Measurements from ENCODE around the gene HIPK1.
A peak's percentile ranks its signal among the peaks of the same experiment; 100 is the strongest.

The HIPK1 gene

DNA sequence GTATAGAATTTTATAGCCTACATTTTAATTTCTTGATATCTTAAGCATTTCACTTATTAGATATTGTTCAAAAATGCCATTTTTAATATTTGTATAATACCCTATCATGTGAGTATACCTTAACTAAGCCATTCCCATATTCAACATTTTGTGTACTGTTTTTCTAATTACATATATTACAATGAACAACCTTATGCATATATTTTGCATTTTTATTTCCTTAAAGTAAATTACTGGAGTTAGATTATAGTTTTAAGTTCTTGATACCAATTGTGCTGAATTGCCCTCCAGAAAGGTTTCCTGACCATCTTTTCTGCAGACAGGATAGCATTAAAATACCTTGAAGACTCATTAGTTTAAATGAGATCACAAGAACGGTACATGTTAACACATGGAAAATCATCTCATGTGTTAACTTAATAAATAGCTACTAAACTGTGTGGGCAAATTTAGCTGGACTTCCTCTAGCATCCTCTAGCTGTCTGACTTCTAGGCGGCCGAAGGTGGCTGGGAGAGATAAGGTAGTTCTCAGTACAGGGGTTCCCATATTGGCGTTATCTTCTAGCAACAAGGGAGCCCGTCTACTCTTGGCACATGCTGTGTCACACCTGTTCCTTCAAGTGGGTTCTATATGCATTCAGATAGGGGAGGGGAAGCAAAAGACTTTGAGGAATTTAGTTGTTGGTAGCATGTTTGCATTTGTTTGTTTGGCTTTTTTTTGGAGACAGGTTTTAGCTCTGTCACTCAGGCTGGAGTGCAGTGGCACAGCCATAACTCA is 15.0 kb upstream of the HIPK1 start:
- DNase-seq (ENCODE audit: low spot score), result peak; percentile 97

- no peak for DNase-seq (ENCODE audit: low spot score)
Observed at GRCh38 chr1:113916974-113917373, 12.2 kb upstream of the HIPK1 start.

GRCh38 chr1:113917400-113918082 is 11.6 kb upstream of the HIPK1 start:
- DNase-seq (ENCODE audit: low spot score), result peak; percentile 47

DNA sequence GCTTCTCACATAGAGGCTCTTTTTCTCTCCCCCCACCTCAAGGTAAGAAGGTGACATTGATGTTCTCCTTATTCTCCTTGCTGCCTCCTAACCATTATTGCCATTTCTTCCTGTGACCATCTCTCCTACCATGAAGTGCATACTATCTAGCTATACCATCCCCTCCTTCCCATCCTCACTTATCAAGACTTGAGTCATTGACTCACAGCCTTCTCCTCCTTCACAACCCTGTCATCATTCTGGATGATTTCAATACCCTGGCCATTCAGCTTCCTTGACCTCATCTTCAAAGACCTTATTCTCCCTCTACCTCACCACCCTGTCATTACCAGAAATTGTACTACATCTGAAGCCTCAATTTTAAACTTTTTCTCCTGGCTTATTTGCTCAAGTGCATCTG is 10.9 kb upstream of the HIPK1 start:
- DNase-seq (ENCODE audit: low spot score), result peak; percentile 56

- no peak for DNase-seq (ENCODE audit: low spot score)
Observed at GRCh38 chr1:113922957-113923356, 6.2 kb upstream of the HIPK1 start.

GRCh38 chr1:113924473-113924872 is 4.7 kb upstream of the HIPK1 start:
- no peak for DNase-seq (ENCODE audit: low spot score)

DNA sequence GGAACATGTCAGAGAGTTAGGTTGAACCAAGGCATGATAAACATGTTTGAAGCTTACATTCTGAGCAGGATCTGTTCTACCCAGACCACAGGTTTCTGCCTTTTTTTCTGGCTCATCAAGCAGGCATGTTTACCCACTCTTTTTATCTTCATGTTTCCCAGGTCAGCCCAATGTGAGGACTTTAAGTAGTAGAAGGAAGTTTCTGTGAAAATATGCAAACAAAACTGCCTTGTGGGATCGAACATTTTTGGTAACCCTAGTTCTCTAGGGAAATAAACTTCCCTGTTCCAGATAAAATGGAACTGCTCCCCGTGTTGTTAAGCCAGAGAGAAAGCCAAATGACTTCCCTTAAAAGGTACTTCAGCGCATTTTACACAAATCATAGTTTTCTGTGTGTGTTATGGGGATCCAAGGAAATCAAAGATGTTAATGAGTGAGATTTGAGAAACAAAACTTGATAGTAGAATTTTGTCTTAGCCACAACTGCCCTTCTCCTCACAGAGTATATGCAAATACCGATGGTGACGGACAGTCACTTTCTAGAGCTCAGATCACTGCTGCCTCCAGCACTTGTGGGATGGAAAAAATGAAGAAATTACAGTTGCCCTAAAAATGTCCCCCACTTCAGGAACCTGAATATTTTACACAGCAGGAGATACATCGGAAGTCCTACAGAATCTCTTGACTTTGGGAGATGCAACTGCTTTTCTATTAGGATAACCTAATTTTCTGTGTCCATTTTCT is 765 bp upstream of the HIPK1 start:
- DNase-seq (ENCODE audit: low spot score), result peak; percentile 53

- peak; percentile 72 for DNase-seq (ENCODE audit: low spot score)
Observed at GRCh38 chr1:113929750-113930498, 800 bp downstream of the HIPK1 start.

GRCh38 chr1:113930499-113931161 is 1.5 kb downstream of the HIPK1 start:
- peak; percentile 58 for DNase-seq (ENCODE audit: low spot score)

- peak; percentile 36 for DNase-seq (ENCODE audit: low spot score)
Observed at GRCh38 chr1:113931451-113931851, 2.3 kb downstream of the HIPK1 start.

- DNase-seq (ENCODE audit: low spot score), result no peak
Observed at GRCh38 chr1:113934006-113934405, 4.9 kb downstream of the HIPK1 start.

GRCh38 chr1:113934511-113935055 is 5.5 kb downstream of the HIPK1 start:
- no peak for DNase-seq (ENCODE audit: low spot score)

- no peak for DNase-seq (ENCODE audit: low spot score)
Observed at GRCh38 chr1:113935176-113935575, 6.1 kb downstream of the HIPK1 start.

GRCh38 chr1:113935970-113936369 is 6.8 kb downstream of the HIPK1 start:
- DNase-seq (ENCODE audit: low spot score), result no peak

- DNase-seq (ENCODE audit: low spot score), result no peak
Observed at GRCh38 chr1:113937146-113937545, 8.0 kb downstream of the HIPK1 start.

DNA sequence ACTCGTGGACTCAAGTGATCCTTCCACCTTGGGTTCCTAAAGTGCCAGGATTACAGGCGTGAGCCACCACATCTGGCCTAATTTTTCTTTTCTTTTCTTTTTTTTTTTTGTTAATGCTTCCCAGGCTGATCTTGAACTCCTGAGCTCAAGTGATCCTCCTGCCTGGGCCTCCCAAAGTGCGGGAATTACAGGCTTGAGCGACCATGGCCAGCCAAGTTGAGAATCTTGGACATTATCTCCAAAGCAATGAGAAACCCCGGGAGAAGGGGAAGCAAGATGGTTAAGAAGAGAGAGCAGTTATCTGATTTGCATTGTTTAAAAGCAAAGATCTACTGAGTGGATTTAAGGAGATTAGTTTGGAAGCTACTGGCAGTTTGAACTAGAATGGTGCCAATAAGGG is 9.1 kb downstream of the HIPK1 start:
- no peak for DNase-seq (ENCODE audit: low spot score)

DNA sequence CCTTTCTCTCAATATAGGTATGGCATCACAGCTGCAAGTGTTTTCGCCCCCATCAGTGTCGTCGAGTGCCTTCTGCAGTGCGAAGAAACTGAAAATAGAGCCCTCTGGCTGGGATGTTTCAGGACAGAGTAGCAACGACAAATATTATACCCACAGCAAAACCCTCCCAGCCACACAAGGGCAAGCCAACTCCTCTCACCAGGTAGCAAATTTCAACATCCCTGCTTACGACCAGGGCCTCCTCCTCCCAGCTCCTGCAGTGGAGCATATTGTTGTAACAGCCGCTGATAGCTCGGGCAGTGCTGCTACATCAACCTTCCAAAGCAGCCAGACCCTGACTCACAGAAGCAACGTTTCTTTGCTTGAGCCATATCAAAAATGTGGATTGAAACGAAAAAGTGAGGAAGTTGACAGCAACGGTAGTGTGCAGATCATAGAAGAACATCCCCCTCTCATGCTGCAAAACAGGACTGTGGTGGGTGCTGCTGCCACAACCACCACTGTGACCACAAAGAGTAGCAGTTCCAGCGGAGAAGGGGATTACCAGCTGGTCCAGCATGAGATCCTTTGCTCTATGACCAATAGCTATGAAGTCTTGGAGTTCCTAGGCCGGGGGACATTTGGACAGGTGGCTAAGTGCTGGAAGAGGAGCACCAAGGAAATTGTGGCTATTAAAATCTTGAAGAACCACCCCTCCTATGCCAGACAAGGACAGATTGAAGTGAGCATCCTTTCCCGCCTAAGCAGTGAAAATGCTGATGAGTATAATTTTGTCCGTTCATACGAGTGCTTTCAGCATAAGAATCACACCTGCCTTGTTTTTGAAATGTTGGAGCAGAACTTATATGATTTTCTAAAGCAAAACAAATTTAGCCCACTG is 11.5 kb downstream of the HIPK1 start:
- DNase-seq (ENCODE audit: low spot score), result no peak

GRCh38 chr1:113941245-113941559 is 12.1 kb downstream of the HIPK1 start:
- no peak for DNase-seq (ENCODE audit: low spot score)

DNA sequence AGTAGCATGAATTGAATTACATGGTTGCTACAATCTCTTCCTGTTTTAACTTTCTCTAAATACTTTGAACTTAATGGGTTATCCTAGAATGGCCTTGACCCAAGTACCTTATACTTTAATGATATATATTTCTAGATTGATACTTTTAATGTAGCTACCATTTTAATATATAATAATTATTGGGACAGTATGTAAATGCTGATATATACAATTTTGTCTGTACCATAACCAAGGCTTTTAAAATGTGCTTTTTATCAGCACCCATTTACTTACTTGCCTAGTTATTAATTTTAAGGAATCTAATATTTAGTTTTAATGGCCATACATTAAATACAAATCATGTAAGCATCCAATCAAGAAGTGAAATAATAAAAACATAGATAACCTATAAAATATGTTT is 13.4 kb downstream of the HIPK1 start:
- DNase-seq (ENCODE audit: low spot score), result no peak

- no peak for DNase-seq (ENCODE audit: low spot score)
Observed at GRCh38 chr1:113943028-113943811, 14.1 kb downstream of the HIPK1 start.

All from hematopoietic multipotent progenitor cell treated with erythropoietin and hydrocortisone succinate and interleukin-3 and kit ligand, for 15 days (in vitro differentiated cells).